H1 (cell line): ENCODE data around the gene YEATS4.

Source experiments
- EZH2 ChIP-seq: fragments of 200-600 bp; sonication (generic); IDR thresholded peaks from 2 replicates; pipeline ENCODE4 v1.7.1; 2012; ENCODE audit warnings: low read depth, mild to moderate bottlenecking, moderate library complexity, low read length, inconsistent platforms; ENCODE audit not compliant: severe bottlenecking
- POLR2A ChIP-seq, 2 experiments: IDR thresholded peaks; 1 replicate in 1 of 2; 2 replicates in 1 of 2; pipeline ENCODE4 v1.6.1; 2011; ENCODE audit warnings: low read depth in 2 of 2, low read length in 2 of 2, mild to moderate bottlenecking in 2 of 2; ENCODE audit errors: control extremely low read depth in 1 of 2
- SIN3A ChIP-seq, 2 experiments: IDR thresholded peaks in 1 of 2; conservative IDR thresholded peaks in 1 of 2; 2 replicates each; pipeline ENCODE4 v1.6.1; 2011 to 2012; ENCODE audit warnings: low read length in 2 of 2, improper control_type of control experiment in 1 of 2, low read depth in 1 of 2, mild to moderate bottlenecking in 1 of 2
- TAF1 ChIP-seq: IDR thresholded peaks from 2 replicates; pipeline ENCODE4 v1.6.1; 2011; ENCODE audit warnings: mild to moderate bottlenecking, low read depth, low read length
- TBP ChIP-seq: IDR thresholded peaks from 2 replicates; pipeline ENCODE4 v1.6.1; 2011; ENCODE audit warnings: low read depth, low read length, improper control_type of control experiment
- TF ChIP-seq, protein P1 (sequence below): IDR thresholded peaks from 2 replicates; pipeline ENCODE4 v1.6.1; 2011; ENCODE audit warnings: low read depth, mild to moderate bottlenecking, low read length; ENCODE audit not compliant: insufficient read depth
- TF ChIP-seq, protein P2 (sequence below): IDR thresholded peaks from 2 replicates; pipeline ENCODE4 v1.6.1; 2011; ENCODE audit warnings: low read length, improper control_type of control experiment
- TF ChIP-seq, protein P3 (sequence below), 3 experiments: IDR thresholded peaks; 1 replicate in 2 of 3; 2 replicates in 1 of 3; pipeline versions ENCODE4 v1.5.1 to v1.6.1; 2011; ENCODE audit warnings: low read length in 3 of 3, mild to moderate bottlenecking in 3 of 3, inconsistent platforms in 2 of 3, low read depth in 1 of 3, moderate library complexity in 1 of 3; ENCODE audit not compliant: insufficient read depth in 1 of 3; ENCODE audit errors: control extremely low read depth in 1 of 3

DNA sequence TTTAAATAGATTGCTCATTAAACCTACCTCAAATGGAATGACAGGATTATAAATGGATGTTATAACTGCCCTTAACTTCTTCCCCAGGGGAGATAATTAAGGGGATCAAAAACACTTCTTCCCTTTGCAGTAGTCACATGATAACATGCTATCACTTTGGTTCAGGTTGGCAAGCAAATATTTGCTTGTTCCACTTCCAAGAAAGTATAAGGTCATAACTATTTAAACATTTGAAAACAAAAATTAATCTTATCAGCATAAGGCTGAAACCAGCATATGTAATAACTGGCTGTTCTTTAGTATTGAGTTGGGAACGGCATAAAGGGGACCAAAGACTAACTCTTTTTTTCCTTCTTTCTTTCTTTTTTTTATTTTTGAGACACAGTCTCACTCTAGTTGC is 13.8 kb upstream of the YEATS4 start:
- TF ChIP-seq, protein P1, sequence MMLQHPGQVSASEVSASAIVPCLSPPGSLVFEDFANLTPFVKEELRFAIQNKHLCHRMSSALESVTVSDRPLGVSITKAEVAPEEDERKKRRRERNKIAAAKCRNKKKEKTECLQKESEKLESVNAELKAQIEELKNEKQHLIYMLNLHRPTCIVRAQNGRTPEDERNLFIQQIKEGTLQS, result no peak
- TF ChIP-seq TAF1 (no peak), EZH2 (no peak), SIN3A (conservative IDR thresholded peaks at IDR 0.05 in 1 of 2, IDR thresholded peaks at IDR 0.05 in 1 of 2; ENCODE audit: low read depth in 1 of 2, low read length in 2 of 2) (no peak), POLR2A (IDR thresholded peaks at IDR 0.05; ENCODE audit: control extremely low read depth in 1 of 2, low read depth in 2 of 2, low read length in 2 of 2) (no peak), TBP (no peak)
- TF ChIP-seq, protein P2, sequence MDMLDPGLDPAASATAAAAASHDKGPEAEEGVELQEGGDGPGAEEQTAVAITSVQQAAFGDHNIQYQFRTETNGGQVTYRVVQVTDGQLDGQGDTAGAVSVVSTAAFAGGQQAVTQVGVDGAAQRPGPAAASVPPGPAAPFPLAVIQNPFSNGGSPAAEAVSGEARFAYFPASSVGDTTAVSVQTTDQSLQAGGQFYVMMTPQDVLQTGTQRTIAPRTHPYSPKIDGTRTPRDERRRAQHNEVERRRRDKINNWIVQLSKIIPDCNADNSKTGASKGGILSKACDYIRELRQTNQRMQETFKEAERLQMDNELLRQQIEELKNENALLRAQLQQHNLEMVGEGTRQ, result no peak
- TF ChIP-seq, protein P3, sequence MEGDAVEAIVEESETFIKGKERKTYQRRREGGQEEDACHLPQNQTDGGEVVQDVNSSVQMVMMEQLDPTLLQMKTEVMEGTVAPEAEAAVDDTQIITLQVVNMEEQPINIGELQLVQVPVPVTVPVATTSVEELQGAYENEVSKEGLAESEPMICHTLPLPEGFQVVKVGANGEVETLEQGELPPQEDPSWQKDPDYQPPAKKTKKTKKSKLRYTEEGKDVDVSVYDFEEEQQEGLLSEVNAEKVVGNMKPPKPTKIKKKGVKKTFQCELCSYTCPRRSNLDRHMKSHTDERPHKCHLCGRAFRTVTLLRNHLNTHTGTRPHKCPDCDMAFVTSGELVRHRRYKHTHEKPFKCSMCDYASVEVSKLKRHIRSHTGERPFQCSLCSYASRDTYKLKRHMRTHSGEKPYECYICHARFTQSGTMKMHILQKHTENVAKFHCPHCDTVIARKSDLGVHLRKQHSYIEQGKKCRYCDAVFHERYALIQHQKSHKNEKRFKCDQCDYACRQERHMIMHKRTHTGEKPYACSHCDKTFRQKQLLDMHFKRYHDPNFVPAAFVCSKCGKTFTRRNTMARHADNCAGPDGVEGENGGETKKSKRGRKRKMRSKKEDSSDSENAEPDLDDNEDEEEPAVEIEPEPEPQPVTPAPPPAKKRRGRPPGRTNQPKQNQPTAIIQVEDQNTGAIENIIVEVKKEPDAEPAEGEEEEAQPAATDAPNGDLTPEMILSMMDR (IDR thresholded peaks at IDR 0.05; ENCODE audit: control extremely low read depth in 1 of 3, insufficient read depth in 1 of 3, low read depth in 1 of 3, low read length in 3 of 3), result no peak
